Measurements from ENCODE around the gene PCDHGA12.

DNA sequence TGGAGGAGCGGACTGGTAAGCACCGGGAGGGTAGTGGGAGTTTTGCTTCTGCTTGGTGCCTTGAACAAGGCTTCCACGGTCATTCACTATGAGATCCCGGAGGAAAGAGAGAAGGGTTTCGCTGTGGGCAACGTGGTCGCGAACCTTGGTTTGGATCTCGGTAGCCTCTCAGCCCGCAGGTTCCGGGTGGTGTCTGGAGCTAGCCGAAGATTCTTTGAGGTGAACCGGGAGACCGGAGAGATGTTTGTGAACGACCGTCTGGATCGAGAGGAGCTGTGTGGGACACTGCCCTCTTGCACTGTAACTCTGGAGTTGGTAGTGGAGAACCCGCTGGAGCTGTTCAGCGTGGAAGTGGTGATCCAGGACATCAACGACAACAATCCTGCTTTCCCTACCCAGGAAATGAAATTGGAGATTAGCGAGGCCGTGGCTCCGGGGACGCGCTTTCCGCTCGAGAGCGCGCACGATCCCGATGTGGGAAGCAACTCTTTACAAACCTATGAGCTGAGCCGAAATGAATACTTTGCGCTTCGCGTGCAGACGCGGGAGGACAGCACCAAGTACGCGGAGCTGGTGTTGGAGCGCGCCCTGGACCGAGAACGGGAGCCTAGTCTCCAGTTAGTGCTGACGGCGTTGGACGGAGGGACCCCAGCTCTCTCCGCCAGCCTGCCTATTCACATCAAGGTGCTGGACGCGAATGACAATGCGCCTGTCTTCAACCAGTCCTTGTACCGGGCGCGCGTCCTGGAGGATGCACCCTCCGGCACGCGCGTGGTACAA, 46.0 kb downstream of the PCDHGA12 start:
- TF ChIP-seq ZNF248 (tag by site-specific recombination; IDR thresholded peaks at IDR 0.05) (no peak), ZBTB48 (tag by site-specific recombination; IDR thresholded peaks at IDR 0.05) (no peak), PRDM4 (tag by site-specific recombination; IDR thresholded peaks at IDR 0.05) (no peak), OSR2 (tag by site-specific recombination; IDR thresholded peaks at IDR 0.05) (no peak), SP3 (tag by site-specific recombination; IDR thresholded peaks at IDR 0.05) (no peak), ZNF138 (tag by site-specific recombination; IDR thresholded peaks at IDR 0.05; ENCODE audit: borderline replicate concordance) (no peak)
- TF ChIP-seq, protein P1, sequence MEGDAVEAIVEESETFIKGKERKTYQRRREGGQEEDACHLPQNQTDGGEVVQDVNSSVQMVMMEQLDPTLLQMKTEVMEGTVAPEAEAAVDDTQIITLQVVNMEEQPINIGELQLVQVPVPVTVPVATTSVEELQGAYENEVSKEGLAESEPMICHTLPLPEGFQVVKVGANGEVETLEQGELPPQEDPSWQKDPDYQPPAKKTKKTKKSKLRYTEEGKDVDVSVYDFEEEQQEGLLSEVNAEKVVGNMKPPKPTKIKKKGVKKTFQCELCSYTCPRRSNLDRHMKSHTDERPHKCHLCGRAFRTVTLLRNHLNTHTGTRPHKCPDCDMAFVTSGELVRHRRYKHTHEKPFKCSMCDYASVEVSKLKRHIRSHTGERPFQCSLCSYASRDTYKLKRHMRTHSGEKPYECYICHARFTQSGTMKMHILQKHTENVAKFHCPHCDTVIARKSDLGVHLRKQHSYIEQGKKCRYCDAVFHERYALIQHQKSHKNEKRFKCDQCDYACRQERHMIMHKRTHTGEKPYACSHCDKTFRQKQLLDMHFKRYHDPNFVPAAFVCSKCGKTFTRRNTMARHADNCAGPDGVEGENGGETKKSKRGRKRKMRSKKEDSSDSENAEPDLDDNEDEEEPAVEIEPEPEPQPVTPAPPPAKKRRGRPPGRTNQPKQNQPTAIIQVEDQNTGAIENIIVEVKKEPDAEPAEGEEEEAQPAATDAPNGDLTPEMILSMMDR (tag by site-specific recombination; IDR thresholded peaks at IDR 0.05): no peak

Measured in HEK293 (cell line).